Uterus (tissue), 4 donors: ENCODE measurements around the gene RIBC2. TPM values are rescaled to one million over a fixed set of nuclear protein-coding genes. Genes with fewer than 3 reads are reported as not detected.
"Not testable (repeated sequence)": the region's sequence is repeated elsewhere in the genome, so short reads cannot be mapped to it uniquely, and the experiment has no call there.

Experiments
- DNase-seq, 2 donors: peaks; one replicate each; pipeline ENCODE4 v3.0.0-alpha.2; 2019 to 2020
- H3K27ac ChIP-seq, 2 donors: fragments of 200-600 bp; sonication (generic); 1 replicate in 1 of 2; 2 replicates in 1 of 2; pipeline ENCODE4 v1.5.1; 2016 to 2018
- H3K27me3 ChIP-seq, 2 donors: fragments of 200-600 bp; sonication (generic); one replicate each; pipeline ENCODE4 v1.5.1; 2018 to 2019; ENCODE audit warnings: control low read depth in 1 of 2
- H3K36me3 ChIP-seq, 2 donors: fragments of 200-600 bp; sonication (generic); one replicate each; pipeline ENCODE4 v1.5.1; 2019; ENCODE audit warnings: control low read depth in 1 of 2
- H3K4me1 ChIP-seq, 2 donors: fragments of 200-600 bp; sonication (generic); one replicate each; pipeline ENCODE4 v1.5.1; 2018 to 2019; ENCODE audit warnings: control low read depth in 1 of 2
- H3K4me3 ChIP-seq, 2 donors: fragments of 200-600 bp; sonication (generic); 1 replicate in 1 of 2; 2 replicates in 1 of 2; pipeline ENCODE4 v1.5.1; 2018 to 2019; ENCODE audit warnings: mild to moderate bottlenecking in 1 of 2
- H3K9me3 ChIP-seq, 2 donors: fragments of 200-600 bp; sonication (generic); one replicate each; pipeline ENCODE4 v1.5.1; 2019; ENCODE audit warnings: control low read depth in 1 of 2
- CTCF ChIP-seq, 4 experiments: fragments of 200-600 bp in 2 of 4; fragments of 450-650 bp in 2 of 4; sonication (generic) in 2 of 4; IDR thresholded peaks; one replicate each; pipeline ENCODE4 v1.5.1; 2016 to 2019; ENCODE audit warnings: antibody characterized with exemption in 4 of 4, mild to moderate bottlenecking in 2 of 4, moderate library complexity in 1 of 4
- POLR2A ChIP-seq, 2 donors: fragments of 450-650 bp; IDR thresholded peaks; one replicate each; pipeline ENCODE4 v1.6.1; 2016; ENCODE audit warnings: antibody characterized with exemption in 2 of 2, mild to moderate bottlenecking in 1 of 2, moderate library complexity in 1 of 2
- intact Hi-C: fragments of 100-400 bp; cut with DNase I; formaldehyde crosslinking; loops from one replicate; pipeline ENCODE4 v1.15.1; 2023; ENCODE audit warnings: low total_unique reads
- total RNA-seq, 4 donors: library from RNA; depleted of rRNA in 3 of 4; stranded (reverse); fragments of >200 nt in 3 of 4; gene quantifications; one replicate each; pipeline versions ENCODE4 v1.1.0 to v1.2.4, GENCODE V29; 2014 to 2023
- donor health status: DM: yes; HTN: yes; CAD: no.

The RIBC2 gene
- total RNA-seq = 1 to 10 TPM in 2 of 4 donors, not detected in 2; 2.4 to 3.9 TPM

GRCh38 chr22:45413368-45414211, at the start of gene RIBC2, which contains the start of gene SMC1B:
RIBC2 (plus strand) TSS chr22:45413693; CDS start chr22:45413887, 194 bp downstream.
SMC1B (minus strand) TSS chr22:45413599; CDS start chr22:45413567, 32 bp downstream.
- DNase-seq = peak; percentile 71 to 79
- TF ChIP-seq POLR2A (IDR thresholded peaks at IDR 0.05) (no peak), CTCF (IDR thresholded peaks at IDR 0.05) (no peak)
- no peaks in the 10 kb centered on the region for H3K36me3 ChIP-seq
- peaks cover 0 to 6% of the 10 kb centered on the region in 2 donors for H3K4me1 ChIP-seq
- intact Hi-C loops = no loop called here
- no peaks in the 10 kb centered on the region for H3K9me3 ChIP-seq
- peak within 1 kb of the TSS; percentile 34 to 39 for H3K4me3 ChIP-seq
- H3K27me3 ChIP-seq = no peaks in the 10 kb centered on the region
- H3K27ac ChIP-seq = peak within 1 kb of the TSS; percentile 22 to 57

GRCh38 chr22:45366713-45367112, 46.8 kb upstream of the RIBC2 start:
- H3K36me3 ChIP-seq = no peaks in the 10 kb centered on the region
- DNase-seq = no peak
- intact Hi-C loops = no loop called here
- H3K27me3 ChIP-seq = peaks cover 0 to 6% of the 10 kb centered on the region in 2 donors
- no peak overlapping the region for H3K4me3 ChIP-seq
- TF ChIP-seq POLR2A (IDR thresholded peaks at IDR 0.05) = no peak
- TF ChIP-seq CTCF (IDR thresholded peaks at IDR 0.05) = no peak
- no peak overlapping the region for H3K27ac ChIP-seq
- no peaks in the 10 kb centered on the region for H3K4me1 ChIP-seq
- no peaks in the 10 kb centered on the region for H3K9me3 ChIP-seq

GRCh38 chr22:45373592-45373991, 39.9 kb upstream of the RIBC2 start:
- intact Hi-C loops, H3K9me3 ChIP-seq: not testable (repeated sequence)

GRCh38 chr22:45376009-45376408, 37.5 kb upstream of the RIBC2 start:
- no peak for TF ChIP-seq POLR2A (IDR thresholded peaks at IDR 0.05)
- TF ChIP-seq CTCF (IDR thresholded peaks at IDR 0.05) = no peak
- H3K4me3 ChIP-seq = no peak overlapping the region
- no peak for DNase-seq
- no peaks in the 10 kb centered on the region for H3K36me3 ChIP-seq
- H3K27ac ChIP-seq = no peak overlapping the region
- intact Hi-C loops = no loop called here
- H3K4me1 ChIP-seq = no peaks in the 10 kb centered on the region
- no peaks in the 10 kb centered on the region for H3K27me3 ChIP-seq
- no peaks in the 10 kb centered on the region for H3K9me3 ChIP-seq

More at GRCh38 chr22:45373592-45373991, 39.9 kb upstream of the RIBC2 start:
- H3K36me3 ChIP-seq, DNase-seq, H3K4me3 ChIP-seq, H3K27me3 ChIP-seq, H3K27ac ChIP-seq, H3K4me1 ChIP-seq: not testable (repeated sequence)

GRCh38 chr22:45376703-45377102, 36.8 kb upstream of the RIBC2 start:
- intact Hi-C loops = no loop called here
- peak; percentile 48 to 63 for DNase-seq
- no peak overlapping the region for H3K27ac ChIP-seq

More at GRCh38 chr22:45376703-45377102, 36.8 kb upstream of the RIBC2 start:
- H3K4me3 ChIP-seq = no peak overlapping the region
- no peaks in the 10 kb centered on the region for H3K4me1 ChIP-seq
- H3K27me3 ChIP-seq = no peaks in the 10 kb centered on the region
- no peaks in the 10 kb centered on the region for H3K9me3 ChIP-seq
- no peaks in the 10 kb centered on the region for H3K36me3 ChIP-seq
- no peak for TF ChIP-seq POLR2A (IDR thresholded peaks at IDR 0.05)
- TF ChIP-seq CTCF (IDR thresholded peaks at IDR 0.05) = no peak
